ENCODE data around the gene RBM44. TPM values are rescaled to one million over a fixed set of nuclear protein-coding genes. Genes with fewer than 3 reads are reported as not detected.
"Not testable (repeated sequence)": the region's sequence is repeated elsewhere in the genome, so short reads cannot be mapped to it uniquely, and the experiment has no call there.

RBM44 gene
- total and polyA plus RNA-seq, 2 donors (not counting 1 experiment from before 2014, with no cell fraction given), result 0.17 to 0.34 TPM

DNA sequence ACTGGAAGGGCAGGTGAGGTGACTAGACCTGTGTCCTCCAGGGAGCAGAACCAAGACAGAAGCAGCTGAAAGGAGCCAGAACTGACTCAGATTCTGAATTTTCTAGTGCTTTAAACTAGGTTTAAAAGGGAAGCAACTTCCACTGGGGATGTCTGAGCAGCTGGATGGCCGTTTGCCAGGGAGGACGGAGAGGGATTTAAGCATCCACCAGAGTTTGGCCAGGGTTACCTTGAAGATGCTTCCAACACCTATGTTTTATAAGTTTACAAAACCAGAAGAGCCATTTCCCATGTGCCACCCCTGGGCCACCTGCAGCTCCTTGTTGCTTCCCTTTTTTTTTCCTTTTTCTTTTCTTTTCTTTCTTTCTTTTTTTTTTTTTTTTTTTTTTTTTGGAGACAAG, 48.6 kb upstream of the RBM44 start:
- H3K27me3 ChIP-seq (ENCODE audit: control insufficient read depth, insufficient read depth, low read length), result no peaks in the 10 kb centered on the region
- H3K4me2 ChIP-seq (ENCODE audit: extremely low read depth, insufficient read depth, low read length), result no peak overlapping the region
- H2AFZ ChIP-seq (ENCODE audit: low read length), result no peak overlapping the region
- no peaks in the 10 kb centered on the region for H3K9me3 ChIP-seq (ENCODE audit: control insufficient read depth, insufficient read depth, low read depth, low read length)
- peaks cover 9% of the 10 kb centered on the region for H3K79me2 ChIP-seq (ENCODE audit: control insufficient read depth, insufficient read depth, low read length)
- TF ChIP-seq, protein P1, sequence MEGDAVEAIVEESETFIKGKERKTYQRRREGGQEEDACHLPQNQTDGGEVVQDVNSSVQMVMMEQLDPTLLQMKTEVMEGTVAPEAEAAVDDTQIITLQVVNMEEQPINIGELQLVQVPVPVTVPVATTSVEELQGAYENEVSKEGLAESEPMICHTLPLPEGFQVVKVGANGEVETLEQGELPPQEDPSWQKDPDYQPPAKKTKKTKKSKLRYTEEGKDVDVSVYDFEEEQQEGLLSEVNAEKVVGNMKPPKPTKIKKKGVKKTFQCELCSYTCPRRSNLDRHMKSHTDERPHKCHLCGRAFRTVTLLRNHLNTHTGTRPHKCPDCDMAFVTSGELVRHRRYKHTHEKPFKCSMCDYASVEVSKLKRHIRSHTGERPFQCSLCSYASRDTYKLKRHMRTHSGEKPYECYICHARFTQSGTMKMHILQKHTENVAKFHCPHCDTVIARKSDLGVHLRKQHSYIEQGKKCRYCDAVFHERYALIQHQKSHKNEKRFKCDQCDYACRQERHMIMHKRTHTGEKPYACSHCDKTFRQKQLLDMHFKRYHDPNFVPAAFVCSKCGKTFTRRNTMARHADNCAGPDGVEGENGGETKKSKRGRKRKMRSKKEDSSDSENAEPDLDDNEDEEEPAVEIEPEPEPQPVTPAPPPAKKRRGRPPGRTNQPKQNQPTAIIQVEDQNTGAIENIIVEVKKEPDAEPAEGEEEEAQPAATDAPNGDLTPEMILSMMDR (conservative IDR thresholded peaks at IDR 0.05 in 1 of 2, IDR thresholded peaks at IDR 0.05 in 1 of 2; ENCODE audit: low read depth in 1 of 2, low read length in 2 of 2), result no peak
- TF ChIP-seq EZH2 (IDR thresholded peaks at IDR 0.05; ENCODE audit: low read length, missing control alignments), result no peak
- H3K4me1 ChIP-seq (ENCODE audit: control insufficient read depth, extremely low read depth, insufficient read depth, low read length), result no peaks in the 10 kb centered on the region
- H4K20me1 ChIP-seq (ENCODE audit: control insufficient read depth, extremely low read depth, insufficient read depth, low read length), result no peaks in the 10 kb centered on the region
- DNase-seq (ENCODE audit: low read depth in 2 of 2), result no peak
- no peak overlapping the region for H3K4me3 ChIP-seq (replicated peaks in 1 of 4; ENCODE audit: control extremely low read depth in 1 of 4, insufficient read depth in 1 of 4, low read depth in 3 of 4, low read length in 4 of 4)
- no peak overlapping the region for H3K9ac ChIP-seq (ENCODE audit: insufficient read depth, low read length)
- H3K36me3 ChIP-seq (ENCODE audit: control insufficient read depth, insufficient read depth, low read length), result peaks cover 8% of the 10 kb centered on the region
- no peak overlapping the region for H3K27ac ChIP-seq (ENCODE audit: insufficient read depth, low read length)

DNA sequence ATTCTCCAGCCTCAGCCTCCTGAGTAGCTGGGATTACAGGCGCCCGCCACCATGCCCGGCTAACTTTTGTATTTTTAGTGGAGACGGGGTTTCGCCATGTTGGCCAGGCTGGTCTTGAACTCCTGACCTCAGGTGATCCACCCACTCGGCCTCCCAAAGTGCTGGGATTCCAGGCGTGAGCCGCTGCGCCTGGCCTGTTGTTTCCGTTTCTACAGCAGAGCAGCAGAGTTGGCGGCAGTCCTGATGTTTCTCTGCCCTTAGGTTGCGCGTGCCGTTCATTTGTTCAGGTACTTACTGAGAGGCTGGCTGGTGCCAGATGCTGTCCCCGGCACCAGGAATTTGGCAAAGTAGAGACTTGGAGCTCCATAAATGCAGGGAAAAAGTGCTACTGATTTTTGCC, 48.1 kb upstream of the RBM44 start:
- not testable (repeated sequence) for DNase-seq (ENCODE audit: low read depth in 2 of 2); H3K79me2 ChIP-seq (ENCODE audit: control insufficient read depth, insufficient read depth, low read length); H3K27ac ChIP-seq (ENCODE audit: insufficient read depth, low read length); H2AFZ ChIP-seq (ENCODE audit: low read length); H3K4me3 ChIP-seq (replicated peaks in 1 of 4; ENCODE audit: control extremely low read depth in 1 of 4, insufficient read depth in 1 of 4, low read depth in 3 of 4, low read length in 4 of 4); H3K27me3 ChIP-seq (ENCODE audit: control insufficient read depth, insufficient read depth, low read length); H3K9ac ChIP-seq (ENCODE audit: insufficient read depth, low read length); H3K9me3 ChIP-seq (ENCODE audit: control insufficient read depth, insufficient read depth, low read depth, low read length); H3K4me2 ChIP-seq (ENCODE audit: extremely low read depth, insufficient read depth, low read length); H3K4me1 ChIP-seq (ENCODE audit: control insufficient read depth, extremely low read depth, insufficient read depth, low read length); H4K20me1 ChIP-seq (ENCODE audit: control insufficient read depth, extremely low read depth, insufficient read depth, low read length)
- H3K36me3 ChIP-seq (ENCODE audit: control insufficient read depth, insufficient read depth, low read length), result peaks cover 11% of the 10 kb centered on the region

DNA sequence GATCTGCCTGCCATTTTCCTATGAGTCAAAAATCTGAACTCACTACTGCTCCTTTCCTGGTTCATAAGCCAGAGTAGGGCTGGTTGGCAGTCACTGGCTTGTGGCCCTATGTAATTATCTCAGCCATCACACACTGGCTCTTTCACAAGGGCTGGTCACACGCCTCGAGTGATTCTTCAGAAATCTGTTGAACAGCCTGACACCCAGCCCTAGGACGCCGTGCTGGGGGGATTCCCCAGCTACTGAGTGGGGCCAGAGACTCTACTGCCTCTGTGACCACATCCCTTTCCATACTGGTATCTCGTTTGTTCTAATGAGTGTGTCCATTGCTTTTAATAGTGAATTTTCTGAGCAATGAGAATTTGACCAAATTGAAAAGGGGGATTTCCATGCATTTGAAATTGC, 45.8 kb upstream of the RBM44 start:
- no peak overlapping the region for H3K9ac ChIP-seq (ENCODE audit: insufficient read depth, low read length)
- no peaks in the 10 kb centered on the region for H3K4me1 ChIP-seq (ENCODE audit: control insufficient read depth, extremely low read depth, insufficient read depth, low read length)
- H3K4me3 ChIP-seq (replicated peaks in 1 of 4; ENCODE audit: control extremely low read depth in 1 of 4, insufficient read depth in 1 of 4, low read depth in 3 of 4, low read length in 4 of 4), result no peak overlapping the region
- no peaks in the 10 kb centered on the region for H4K20me1 ChIP-seq (ENCODE audit: control insufficient read depth, extremely low read depth, insufficient read depth, low read length)
- TF ChIP-seq, protein P1 (conservative IDR thresholded peaks at IDR 0.05 in 1 of 2, IDR thresholded peaks at IDR 0.05 in 1 of 2; ENCODE audit: low read depth in 1 of 2, low read length in 2 of 2), result no peak
- TF ChIP-seq EZH2 (IDR thresholded peaks at IDR 0.05; ENCODE audit: low read length, missing control alignments), result no peak
- no peak overlapping the region for H3K4me2 ChIP-seq (ENCODE audit: extremely low read depth, insufficient read depth, low read length)
- H3K9me3 ChIP-seq (ENCODE audit: control insufficient read depth, insufficient read depth, low read depth, low read length), result no peaks in the 10 kb centered on the region
- no peaks in the 10 kb centered on the region for H3K79me2 ChIP-seq (ENCODE audit: control insufficient read depth, insufficient read depth, low read length)
- H3K36me3 ChIP-seq (ENCODE audit: control insufficient read depth, insufficient read depth, low read length), result peaks cover 11% of the 10 kb centered on the region
- no peak overlapping the region for H3K27ac ChIP-seq (ENCODE audit: insufficient read depth, low read length)
- no peak for DNase-seq (ENCODE audit: low read depth in 2 of 2)
- H2AFZ ChIP-seq (ENCODE audit: low read length), result no peak overlapping the region
- H3K27me3 ChIP-seq (ENCODE audit: control insufficient read depth, insufficient read depth, low read length), result no peaks in the 10 kb centered on the region

Data from fibroblast of lung (primary cell).